ENCODE results near the gene THAP4.

Gene THAP4

DNA sequence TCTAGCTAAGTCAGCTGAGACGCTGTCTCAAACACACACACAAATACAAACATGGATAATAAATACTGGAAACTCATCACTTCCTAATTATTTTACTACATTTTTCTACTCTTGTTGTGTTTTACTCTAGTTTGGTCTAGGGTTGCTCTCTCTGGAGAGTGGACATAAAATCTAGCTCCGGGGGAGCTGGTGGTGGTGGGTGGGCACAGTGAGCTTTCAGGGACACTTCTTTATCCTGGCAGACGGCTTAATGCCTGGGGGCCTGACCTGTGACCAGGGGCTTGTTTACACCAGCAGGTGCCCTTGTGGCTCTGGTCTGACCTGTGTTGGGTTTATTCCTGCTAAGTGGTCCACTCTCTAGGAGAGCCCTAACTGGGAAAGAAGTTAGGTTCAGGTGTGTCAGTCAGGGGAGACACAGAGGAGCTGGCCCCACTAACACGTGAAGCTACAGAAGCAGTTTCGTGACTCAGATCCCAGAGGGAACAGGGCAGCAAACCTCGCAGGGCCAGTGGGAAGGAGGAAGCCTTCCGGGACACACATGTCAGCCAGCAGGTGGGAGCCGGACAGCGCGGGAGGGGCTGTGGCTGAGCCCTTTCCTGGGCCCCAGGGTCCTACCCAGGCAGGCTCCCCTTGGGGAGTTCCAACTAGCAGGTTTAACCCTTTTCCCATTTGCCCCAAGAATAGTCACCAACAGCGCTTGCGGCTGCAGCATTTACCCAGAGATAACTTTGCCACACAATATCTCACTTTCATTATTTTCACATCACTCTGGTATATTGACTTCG is 100.9 kb downstream of the THAP4 start:
- FAIRE-seq (no peak), DNase-seq (ENCODE audit: insufficient read length, low spot score) (no peak)
- TF ChIP-seq, protein P1, sequence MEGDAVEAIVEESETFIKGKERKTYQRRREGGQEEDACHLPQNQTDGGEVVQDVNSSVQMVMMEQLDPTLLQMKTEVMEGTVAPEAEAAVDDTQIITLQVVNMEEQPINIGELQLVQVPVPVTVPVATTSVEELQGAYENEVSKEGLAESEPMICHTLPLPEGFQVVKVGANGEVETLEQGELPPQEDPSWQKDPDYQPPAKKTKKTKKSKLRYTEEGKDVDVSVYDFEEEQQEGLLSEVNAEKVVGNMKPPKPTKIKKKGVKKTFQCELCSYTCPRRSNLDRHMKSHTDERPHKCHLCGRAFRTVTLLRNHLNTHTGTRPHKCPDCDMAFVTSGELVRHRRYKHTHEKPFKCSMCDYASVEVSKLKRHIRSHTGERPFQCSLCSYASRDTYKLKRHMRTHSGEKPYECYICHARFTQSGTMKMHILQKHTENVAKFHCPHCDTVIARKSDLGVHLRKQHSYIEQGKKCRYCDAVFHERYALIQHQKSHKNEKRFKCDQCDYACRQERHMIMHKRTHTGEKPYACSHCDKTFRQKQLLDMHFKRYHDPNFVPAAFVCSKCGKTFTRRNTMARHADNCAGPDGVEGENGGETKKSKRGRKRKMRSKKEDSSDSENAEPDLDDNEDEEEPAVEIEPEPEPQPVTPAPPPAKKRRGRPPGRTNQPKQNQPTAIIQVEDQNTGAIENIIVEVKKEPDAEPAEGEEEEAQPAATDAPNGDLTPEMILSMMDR (IDR thresholded peaks at IDR 0.05; ENCODE audit: insufficient read depth, missing control alignments): no peak

DNA sequence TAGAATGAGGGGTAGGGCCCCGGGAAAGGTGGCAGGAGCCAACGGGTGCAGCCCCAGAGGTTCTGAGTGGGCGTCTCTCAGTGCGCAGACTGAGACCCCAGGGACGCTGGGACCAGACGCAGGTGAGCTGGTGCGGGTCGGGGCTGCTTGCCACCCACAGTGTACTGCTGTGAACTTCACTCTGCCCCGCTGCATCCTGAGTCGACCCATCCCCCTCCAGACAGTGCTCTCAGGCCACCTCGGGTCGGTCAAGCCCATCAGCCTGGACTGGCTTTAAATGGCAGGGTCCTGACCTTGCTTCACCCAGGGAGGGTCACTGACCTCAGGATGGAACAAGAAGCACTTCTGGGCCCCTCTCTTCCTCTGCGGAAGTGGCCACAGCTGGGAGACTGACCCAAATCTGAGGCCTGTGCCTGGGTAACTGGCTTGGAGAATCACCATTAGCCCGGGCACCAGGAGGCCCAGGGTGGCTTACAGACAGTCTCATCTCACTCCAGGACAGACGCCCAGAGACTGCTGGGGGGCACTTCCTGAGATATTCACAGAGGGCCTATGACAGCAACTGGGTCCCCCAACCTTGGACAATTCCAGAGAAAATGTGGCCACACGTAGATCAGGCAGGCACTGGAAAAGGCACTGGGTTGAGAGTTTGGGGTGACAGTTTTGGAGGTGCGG is 102.1 kb downstream of the THAP4 start:
- TF ChIP-seq, protein P1 (IDR thresholded peaks at IDR 0.05; ENCODE audit: insufficient read depth, missing control alignments): no peak
- FAIRE-seq (no peak), DNase-seq (ENCODE audit: insufficient read length, low spot score) (no peak)
